Mesenchymal stem cell (in vitro differentiated cells and primary cell): ENCODE data around the gene SUN5.
"Not testable (repeated sequence)": the region's sequence is repeated elsewhere in the genome, so short reads cannot be mapped to it uniquely, and the experiment has no call there.

Source experiments
- DNase-seq: peaks from one replicate; pipeline ENCODE4 v3.0.0-alpha.2; 2013
- H2AFZ ChIP-seq: one replicate; pipeline ENCODE4 v1.6.1; 2013; ENCODE audit warnings: low read depth, mild to moderate bottlenecking, control low read depth, inconsistent platforms, low read length, moderate library complexity
- H2AK5ac ChIP-seq: 2 replicates; pipeline ENCODE4 v1.6.1; 2013; ENCODE audit warnings: low read length, moderate library complexity, mild to moderate bottlenecking, inconsistent platforms; ENCODE audit not compliant: severe bottlenecking
- H2BK120ac ChIP-seq: one replicate; pipeline ENCODE4 v1.6.1; 2013; ENCODE audit warnings: low read depth, mild to moderate bottlenecking, inconsistent platforms, low read length, moderate library complexity
- H2BK12ac ChIP-seq, 2 experiments: one replicate each; pipeline ENCODE4 v1.6.1; 2013; ENCODE audit warnings: inconsistent platforms in 2 of 2, low read length in 2 of 2, mild to moderate bottlenecking in 2 of 2, moderate library complexity in 2 of 2, control low read depth in 1 of 2
- H2BK15ac ChIP-seq: one replicate; pipeline ENCODE4 v1.6.1; 2013; ENCODE audit warnings: mild to moderate bottlenecking, low read depth, inconsistent platforms; ENCODE audit not compliant: poor library complexity, severe bottlenecking
- H2BK5ac ChIP-seq: 2 replicates; pipeline ENCODE4 v1.6.1; 2013; ENCODE audit warnings: low read depth, mild to moderate bottlenecking, low read length, control low read depth, inconsistent platforms; ENCODE audit not compliant: poor library complexity, severe bottlenecking
- H3K14ac ChIP-seq, 2 experiments: one replicate each; pipeline ENCODE4 v1.6.1; 2013; ENCODE audit warnings: inconsistent platforms in 2 of 2, low read length in 2 of 2, control low read depth in 1 of 2, mild to moderate bottlenecking in 1 of 2, moderate library complexity in 1 of 2
- H3K18ac ChIP-seq, 2 experiments: one replicate each; pipeline ENCODE4 v1.6.1; 2013; ENCODE audit warnings: inconsistent platforms in 2 of 2, low read length in 2 of 2, control low read depth in 1 of 2, low read depth in 1 of 2, mild to moderate bottlenecking in 1 of 2
- H3K23ac ChIP-seq, 2 experiments: one replicate each; pipeline ENCODE4 v1.6.1; 2013; ENCODE audit warnings: inconsistent platforms in 2 of 2, low read length in 2 of 2, mild to moderate bottlenecking in 2 of 2, moderate library complexity in 2 of 2, control low read depth in 1 of 2
- H3K27ac ChIP-seq: 2 replicates; pipeline ENCODE4 v1.5.1; 2013; ENCODE audit warnings: mild to moderate bottlenecking, moderate library complexity, low read length, control low read depth, inconsistent platforms; ENCODE audit not compliant: poor library complexity, severe bottlenecking
- H3K27me3 ChIP-seq, 2 experiments: 2 replicates each; pipeline versions ENCODE4 v1.6.1 to v1.7.0; 2013; ENCODE audit warnings: low read length in 2 of 2, mild to moderate bottlenecking in 2 of 2, moderate library complexity in 2 of 2, control low read depth in 1 of 2, inconsistent platforms in 1 of 2; ENCODE audit not compliant: control insufficient read depth in 1 of 2, insufficient read depth in 1 of 2
- H3K36me3 ChIP-seq, 2 experiments: 2 replicates each; pipeline versions ENCODE4 v1.6.1 to v1.7.0; 2013; ENCODE audit warnings: low read length in 2 of 2, control low read depth in 1 of 2, inconsistent platforms in 1 of 2, low read depth in 1 of 2, mild to moderate bottlenecking in 1 of 2; ENCODE audit not compliant: insufficient read depth in 2 of 2, control insufficient read depth in 1 of 2
- H3K4ac ChIP-seq, 2 experiments: one replicate each; pipeline ENCODE4 v1.6.1; 2013; ENCODE audit warnings: inconsistent platforms in 2 of 2, low read length in 2 of 2, mild to moderate bottlenecking in 2 of 2, moderate library complexity in 2 of 2, control low read depth in 1 of 2, low read depth in 1 of 2
- H3K4me1 ChIP-seq: 2 replicates; pipeline ENCODE4 v1.6.1; 2013; ENCODE audit warnings: low read depth, low read length, control low read depth; ENCODE audit not compliant: control insufficient read depth, insufficient read depth
- H3K4me2 ChIP-seq: 2 replicates; pipeline ENCODE4 v1.6.1; 2013; ENCODE audit warnings: low read length, mild to moderate bottlenecking, inconsistent platforms; ENCODE audit not compliant: poor library complexity, severe bottlenecking
- H3K4me3 ChIP-seq, 2 experiments: 2 replicates each; pipeline versions ENCODE4 v1.5.1 to v1.7.0; 2013; ENCODE audit warnings: low read length in 2 of 2, mild to moderate bottlenecking in 2 of 2, control low read depth in 1 of 2, low read depth in 1 of 2; ENCODE audit not compliant: insufficient read depth in 1 of 2
- H3K79me1 ChIP-seq: replicated peaks from 2 replicates; pipeline ENCODE4 v1.6.1; 2013; ENCODE audit warnings: mild to moderate bottlenecking, control low read depth, low read length, inconsistent platforms; ENCODE audit not compliant: poor library complexity, severe bottlenecking
- H3K9ac ChIP-seq: 2 replicates; pipeline ENCODE4 v1.7.0; 2013; ENCODE audit warnings: mild to moderate bottlenecking, low read length, moderate library complexity
- H3K9me3 ChIP-seq: 2 replicates; pipeline ENCODE4 v1.7.0; 2013; ENCODE audit warnings: mild to moderate bottlenecking, low read length; ENCODE audit not compliant: control insufficient read depth
- H4K8ac ChIP-seq: one replicate; pipeline ENCODE4 v1.6.1; 2013; ENCODE audit warnings: inconsistent platforms, mild to moderate bottlenecking, low read length, moderate library complexity
- H4K91ac ChIP-seq: one replicate; pipeline ENCODE4 v1.6.1; 2013; ENCODE audit warnings: mild to moderate bottlenecking, low read length, inconsistent platforms
- WGBS: methylation state at CpG from one replicate; pipeline ENCODE4 v1.1.7; 2013; ENCODE audit warnings: mixed read lengths; 5-methylcytosine and 5-hydroxymethylcytosine counted together

Gene SUN5

GRCh38 chr20:32959351-32960221 is 44.6 kb downstream of the SUN5 start:
- no peak overlapping the region for H2AFZ ChIP-seq

GRCh38 chr20:32958574-32958973 is 45.7 kb downstream of the SUN5 start:
- H3K4ac ChIP-seq, result no peak overlapping the region
- H2BK12ac ChIP-seq, result no peak overlapping the region

More at GRCh38 chr20:32959351-32960221, 44.6 kb downstream of the SUN5 start:
- Histone ChIP-seq H4K91ac (no peak overlapping the region), H3K27me3 (peaks cover 0 to 42% of the 10 kb centered on the region in 2 experiments), H3K9ac (no peak overlapping the region), H3K27ac (no peak overlapping the region), H4K8ac (no peak overlapping the region), H3K79me1 (no peaks in the 10 kb centered on the region), H2BK120ac (no peak overlapping the region), H2BK15ac (no peak overlapping the region), H3K18ac (no peak overlapping the region), H3K14ac (no peak overlapping the region), H2BK12ac (no peak overlapping the region), H3K4me3 (no peak overlapping the region), H3K4me2 (no peak overlapping the region), H3K9me3 (peaks cover 18% of the 10 kb centered on the region), H3K4ac (no peak overlapping the region), H3K23ac (no peak overlapping the region), H2AK5ac (no peak overlapping the region), H3K36me3 (no peaks in the 10 kb centered on the region), H2BK5ac (no peak overlapping the region), H3K4me1 (no peaks in the 10 kb centered on the region)
- DNase-seq, result no peak
- 82% methylated on average over 14 of the region's 14 CpGs for WGBS

GRCh38 chr20:32957459-32957858 is 46.8 kb downstream of the SUN5 start:
- H3K4ac ChIP-seq, result no peak overlapping the region
- no peak overlapping the region for H4K91ac ChIP-seq
- no peak overlapping the region for H2BK15ac ChIP-seq
- no peak overlapping the region for H3K4me3 ChIP-seq
- 71% methylated on average over 5 of the region's 5 CpGs for WGBS
- no peaks in the 10 kb centered on the region for H3K36me3 ChIP-seq
- no peak overlapping the region for H2BK12ac ChIP-seq
- H4K8ac ChIP-seq, result no peak overlapping the region
- H2BK5ac ChIP-seq, result no peak overlapping the region
- H3K18ac ChIP-seq, result no peak overlapping the region
- no peak overlapping the region for H2AFZ ChIP-seq
- H2BK120ac ChIP-seq, result no peak overlapping the region
- H3K4me2 ChIP-seq, result no peak overlapping the region
- H3K9me3 ChIP-seq, result peaks cover 28% of the 10 kb centered on the region
- H3K14ac ChIP-seq, result no peak overlapping the region
- no peak overlapping the region for H3K27ac ChIP-seq
- no peaks in the 10 kb centered on the region for H3K79me1 ChIP-seq
- peaks cover 0 to 29% of the 10 kb centered on the region in 2 experiments for H3K27me3 ChIP-seq
- H3K23ac ChIP-seq, result no peak overlapping the region
- H3K9ac ChIP-seq, result no peak overlapping the region
- no peak overlapping the region for H2AK5ac ChIP-seq
- no peaks in the 10 kb centered on the region for H3K4me1 ChIP-seq
- no peak for DNase-seq

More at GRCh38 chr20:32958574-32958973, 45.7 kb downstream of the SUN5 start:
- Histone ChIP-seq H3K27me3 (peaks cover 0 to 36% of the 10 kb centered on the region in 2 experiments), H2BK15ac (no peak overlapping the region), H3K36me3 (no peaks in the 10 kb centered on the region), H3K4me1 (no peaks in the 10 kb centered on the region), H2BK120ac (no peak overlapping the region), H2AK5ac (no peak overlapping the region), H3K14ac (no peak overlapping the region), H3K9ac (no peak overlapping the region), H3K18ac (no peak overlapping the region), H4K91ac (no peak overlapping the region), H3K4me3 (no peak overlapping the region), H3K4me2 (no peak overlapping the region), H4K8ac (no peak overlapping the region), H2BK5ac (no peak overlapping the region), H3K27ac (no peak overlapping the region), H3K79me1 (no peaks in the 10 kb centered on the region), H3K9me3 (peaks cover 28% of the 10 kb centered on the region), H2AFZ (no peak overlapping the region), H3K23ac (no peak overlapping the region)
- no peak for DNase-seq

- H2AFZ ChIP-seq, H2BK12ac ChIP-seq, H2BK120ac ChIP-seq, H2BK15ac ChIP-seq, H3K4me1 ChIP-seq, H3K14ac ChIP-seq, H3K9ac ChIP-seq, H3K27ac ChIP-seq, H3K4me3 ChIP-seq, H2BK5ac ChIP-seq, H3K23ac ChIP-seq, H4K8ac ChIP-seq, H3K79me1 ChIP-seq, H3K36me3 ChIP-seq, H3K4me2 ChIP-seq, H4K91ac ChIP-seq, DNase-seq, H3K18ac ChIP-seq, H2AK5ac ChIP-seq, H3K4ac ChIP-seq: not testable (repeated sequence)
- peaks cover 17 to 48% of the 10 kb centered on the region in 2 experiments for H3K27me3 ChIP-seq
- WGBS, result 43% methylated on average over 4 of the region's 4 CpGs
- peaks cover 19% of the 10 kb centered on the region for H3K9me3 ChIP-seq
Observed at GRCh38 chr20:32950539-32950938, 53.7 kb downstream of the SUN5 start.
